Measurements from ENCODE around the gene AOC2.

GRCh38 chr17:42852351-42852750 is 8.0 kb downstream of the AOC2 start:
- no peak for TF ChIP-seq EZH2 (IDR thresholded peaks at IDR 0.05; ENCODE audit: low read length, unreplicated experiment)
- no peak for TF ChIP-seq CTCF (conservative IDR thresholded peaks at IDR 0.05; ENCODE audit: low read depth, low read length)
